C4-2B (cell line): ENCODE data around the gene TNS1.
"Not testable (repeated sequence)": the region's sequence is repeated elsewhere in the genome, so short reads cannot be mapped to it uniquely, and the experiment has no call there.

Source experiments
- H3K27ac ChIP-seq: fragments of 450-650 bp; 2 replicates; pipeline ENCODE4 v1.5.1; 2017
- ZFX ChIP-seq: fragments of 450-650 bp; IDR thresholded peaks from 2 replicates; pipeline ENCODE4 v1.6.1; 2017
- TF ChIP-seq, protein P1 (sequence below): fragments of 450-650 bp; conservative IDR thresholded peaks from 2 replicates; pipeline ENCODE4 v1.5.1; 2017; ENCODE audit warnings: mild to moderate bottlenecking

The TNS1 gene

DNA sequence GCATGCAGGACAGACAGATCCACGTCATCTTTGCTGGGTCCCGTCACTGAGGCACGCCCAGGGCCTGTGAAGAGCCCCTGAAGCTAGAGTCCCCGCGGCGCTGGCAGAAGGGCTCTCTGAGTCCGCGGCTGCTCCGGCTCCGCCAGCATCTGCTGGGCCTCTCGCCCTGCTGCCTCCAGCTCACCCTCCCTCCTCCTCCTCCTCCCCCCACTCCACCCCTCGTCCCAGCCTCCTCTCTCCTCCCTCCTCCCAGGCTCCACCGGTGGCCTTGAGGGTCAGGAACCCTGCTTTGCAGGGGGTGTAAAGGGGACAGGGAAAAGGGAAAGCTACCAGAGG lies at the start of gene TNS1:
Gene TNS1, minus strand, starts transcription at position 151 of the 336 bp plus-strand sequence. Its CDS starts 123 bp downstream, at position 28.
- no peak for TF ChIP-seq ZFX
- TF ChIP-seq, protein P1, sequence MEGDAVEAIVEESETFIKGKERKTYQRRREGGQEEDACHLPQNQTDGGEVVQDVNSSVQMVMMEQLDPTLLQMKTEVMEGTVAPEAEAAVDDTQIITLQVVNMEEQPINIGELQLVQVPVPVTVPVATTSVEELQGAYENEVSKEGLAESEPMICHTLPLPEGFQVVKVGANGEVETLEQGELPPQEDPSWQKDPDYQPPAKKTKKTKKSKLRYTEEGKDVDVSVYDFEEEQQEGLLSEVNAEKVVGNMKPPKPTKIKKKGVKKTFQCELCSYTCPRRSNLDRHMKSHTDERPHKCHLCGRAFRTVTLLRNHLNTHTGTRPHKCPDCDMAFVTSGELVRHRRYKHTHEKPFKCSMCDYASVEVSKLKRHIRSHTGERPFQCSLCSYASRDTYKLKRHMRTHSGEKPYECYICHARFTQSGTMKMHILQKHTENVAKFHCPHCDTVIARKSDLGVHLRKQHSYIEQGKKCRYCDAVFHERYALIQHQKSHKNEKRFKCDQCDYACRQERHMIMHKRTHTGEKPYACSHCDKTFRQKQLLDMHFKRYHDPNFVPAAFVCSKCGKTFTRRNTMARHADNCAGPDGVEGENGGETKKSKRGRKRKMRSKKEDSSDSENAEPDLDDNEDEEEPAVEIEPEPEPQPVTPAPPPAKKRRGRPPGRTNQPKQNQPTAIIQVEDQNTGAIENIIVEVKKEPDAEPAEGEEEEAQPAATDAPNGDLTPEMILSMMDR = no peak
- H3K27ac ChIP-seq = no peak within 1 kb of the TSS

DNA sequence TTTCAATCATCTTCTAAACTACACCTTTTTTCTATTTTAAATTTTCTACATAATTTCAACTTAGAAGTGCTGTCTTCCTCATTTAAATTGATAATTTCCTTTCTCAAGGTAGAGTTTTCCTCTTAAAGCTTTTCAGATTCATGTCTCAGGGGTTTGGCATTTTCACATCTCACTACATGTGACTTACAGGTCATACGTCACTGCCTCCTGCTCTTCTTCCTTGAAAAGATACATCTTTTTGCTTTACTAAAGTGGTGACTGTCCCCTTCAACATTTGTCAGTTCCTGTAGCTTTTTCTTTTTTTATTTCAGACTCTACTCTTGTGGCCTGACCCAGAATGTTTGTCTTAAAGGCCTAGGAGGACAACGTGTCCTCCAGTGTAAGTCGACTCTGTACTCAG lies 49.1 kb upstream of the TNS1 start:
- TF ChIP-seq ZFX = no peak
- TF ChIP-seq, protein P1 = no peak
- H3K27ac ChIP-seq = no peak overlapping the region

DNA sequence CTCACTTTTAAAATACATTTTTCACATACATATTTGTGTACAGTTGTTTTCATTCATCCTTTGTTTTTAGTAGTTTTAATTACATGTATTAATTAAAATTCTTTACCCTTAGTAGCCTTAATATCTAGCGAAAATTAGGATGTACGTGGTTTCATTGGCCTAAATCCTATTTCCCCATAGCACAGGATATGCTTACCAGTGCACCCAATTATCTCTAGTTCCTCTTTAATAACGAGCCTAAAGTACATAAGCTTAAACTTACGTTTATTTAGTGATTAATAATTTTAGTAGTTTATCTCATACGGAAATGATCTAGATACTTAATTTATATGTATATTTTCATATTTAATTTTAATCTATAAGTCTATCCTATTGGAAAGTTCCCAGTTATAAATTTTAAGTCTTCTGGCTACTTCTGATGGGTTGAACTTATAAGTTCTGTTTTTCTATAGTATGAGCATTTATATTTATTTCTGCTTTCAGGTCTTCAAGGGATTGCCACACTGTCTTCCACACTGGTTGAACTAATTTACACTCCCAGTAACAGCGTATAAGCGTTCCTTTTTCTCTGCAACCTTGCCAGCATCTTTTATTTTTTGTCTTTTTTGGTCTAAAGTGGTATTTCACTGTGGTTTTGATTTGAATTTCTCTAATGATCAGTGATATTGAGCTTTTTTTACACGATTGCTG lies 44.9 kb upstream of the TNS1 start:
- TF ChIP-seq, protein P1 = no peak
- no peak for TF ChIP-seq ZFX
- H3K27ac ChIP-seq = no peak overlapping the region

DNA sequence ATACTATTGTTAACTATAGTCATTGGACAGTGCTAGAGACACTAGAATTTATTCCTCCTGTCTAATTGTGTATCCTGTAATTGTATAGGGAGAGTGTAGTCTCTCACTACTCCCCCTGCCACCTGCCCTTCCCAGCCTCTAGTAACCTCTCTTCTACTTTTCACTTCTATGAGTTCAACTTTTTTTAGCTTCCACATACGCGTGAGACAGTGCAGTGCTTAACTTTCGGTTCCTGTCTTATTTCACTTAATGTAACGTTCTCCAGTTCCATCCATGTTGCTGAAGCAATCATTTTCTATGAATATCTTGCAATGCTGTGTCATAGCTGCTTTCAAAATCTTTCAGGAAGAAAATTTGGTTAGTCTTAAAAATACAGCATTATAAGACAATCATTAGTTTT lies 43.4 kb upstream of the TNS1 start:
- no peak for TF ChIP-seq ZFX
- TF ChIP-seq, protein P1 = no peak
- no peak overlapping the region for H3K27ac ChIP-seq

DNA sequence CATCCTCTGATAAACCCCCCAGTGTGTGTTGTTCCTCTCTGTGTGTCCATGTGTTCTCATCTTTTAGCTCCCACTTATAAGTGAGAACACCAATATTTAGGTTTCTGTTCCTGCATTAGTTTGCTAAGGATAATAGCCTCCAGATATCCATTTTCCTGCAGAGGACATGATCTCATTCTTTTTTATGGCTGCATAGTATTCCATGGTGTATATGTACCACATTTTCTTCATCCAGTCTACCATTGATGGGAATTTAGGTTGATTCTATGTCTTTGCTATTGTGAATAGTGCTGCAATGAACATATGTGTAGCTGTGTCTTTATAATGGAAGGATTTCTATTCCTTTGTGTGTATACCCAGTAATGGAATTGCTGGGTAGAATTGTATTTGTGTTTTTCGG lies 41.8 kb upstream of the TNS1 start:
- not testable (repeated sequence) for H3K27ac ChIP-seq

DNA sequence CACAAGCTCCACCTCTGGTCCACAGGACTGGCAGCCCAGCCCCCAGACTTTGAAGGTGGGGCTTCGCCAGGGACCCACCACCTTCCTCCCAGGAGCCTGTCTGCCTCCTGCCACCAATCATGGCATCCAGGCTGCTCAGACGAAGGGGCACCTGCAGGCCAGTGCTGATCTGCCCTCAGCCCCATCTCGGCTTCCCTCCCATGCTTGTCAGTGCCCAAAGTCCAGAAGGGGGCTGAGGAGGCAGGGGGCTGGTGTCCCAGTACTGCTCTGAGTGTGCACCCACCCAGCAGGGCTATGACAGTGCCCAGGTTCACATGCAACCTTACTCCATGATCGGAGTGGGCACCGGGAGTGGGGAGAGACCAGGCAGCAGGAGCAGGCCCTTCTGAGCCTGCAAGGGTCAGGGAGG lies 40.9 kb upstream of the TNS1 start:
- no peak overlapping the region for H3K27ac ChIP-seq
- TF ChIP-seq, protein P1 = no peak
- no peak for TF ChIP-seq ZFX

DNA sequence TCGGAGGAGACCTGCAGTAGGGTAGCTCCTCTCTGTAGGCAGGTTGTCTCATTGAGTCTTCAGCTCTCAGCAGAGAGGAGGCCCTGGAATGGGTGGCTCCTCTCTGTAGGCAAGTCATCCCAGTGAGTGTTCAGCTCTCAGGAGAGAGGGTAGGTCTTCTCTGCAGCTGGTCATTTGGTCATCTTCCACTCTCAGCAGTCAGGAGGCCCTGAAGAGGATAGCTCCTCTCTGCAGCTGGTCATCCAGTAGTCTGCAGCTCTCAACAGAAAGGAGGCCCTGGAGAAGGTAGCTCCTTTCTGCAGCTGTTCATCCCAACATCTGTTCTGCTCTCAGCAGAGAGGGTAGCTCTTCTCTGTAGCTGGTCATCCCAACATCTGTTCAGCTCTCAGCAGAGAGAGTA lies 40.3 kb upstream of the TNS1 start:
- TF ChIP-seq, protein P1 = no peak
- TF ChIP-seq ZFX = no peak
- H3K27ac ChIP-seq = no peak overlapping the region
